GM21381 (cell line): ENCODE data around the gene NT5DC1.

Experiments used
- ATAC-seq: cut with Tn5 transposase; IDR thresholded peaks from one replicate; pipeline ENCODE4 v1.9.1; 2021; ENCODE audit warnings: mild to moderate bottlenecking, moderate library complexity; ENCODE audit not compliant: unreplicated experiment

The NT5DC1 gene

GRCh38 chr6:116100419-116101301 lies at the start of gene NT5DC1:
Gene NT5DC1, plus strand, starts transcription at chr6:116100853. Its CDS starts 78 bp downstream, at chr6:116100931.
- ATAC-seq, result peak; percentile 86

- no peak for ATAC-seq
Observed at GRCh38 chr6:116051244-116051643, 49.4 kb upstream of the NT5DC1 start.

- ATAC-seq, result no peak
Observed at GRCh38 chr6:116055513-116055912, 45.1 kb upstream of the NT5DC1 start.

GRCh38 chr6:116057766-116058165 lies 42.9 kb upstream of the NT5DC1 start:
- no peak for ATAC-seq

- ATAC-seq, result peak; percentile 68
Observed at GRCh38 chr6:116059713-116060571, 40.7 kb upstream of the NT5DC1 start.

GRCh38 chr6:116060572-116061283 lies 39.9 kb upstream of the NT5DC1 start, which contains the start of gene FRK:
Gene FRK, minus strand, starts transcription at chr6:116060891. Its CDS starts 580 bp downstream, at chr6:116060311.
- ATAC-seq, result no peak

- ATAC-seq, result no peak
Observed at GRCh38 chr6:116062496-116062895, 38.2 kb upstream of the NT5DC1 start.

GRCh38 chr6:116064666-116065065 lies 36.0 kb upstream of the NT5DC1 start:
- ATAC-seq, result no peak

GRCh38 chr6:116066789-116067188 lies 33.9 kb upstream of the NT5DC1 start:
- no peak for ATAC-seq

GRCh38 chr6:116070101-116070500 lies 30.6 kb upstream of the NT5DC1 start:
- ATAC-seq, result no peak

GRCh38 chr6:116070616-116071389 lies 29.9 kb upstream of the NT5DC1 start:
- ATAC-seq, result no peak

GRCh38 chr6:116072368-116072767 lies 28.3 kb upstream of the NT5DC1 start:
- no peak for ATAC-seq

GRCh38 chr6:116073765-116074440 lies 26.8 kb upstream of the NT5DC1 start:
- no peak for ATAC-seq

GRCh38 chr6:116074732-116075390 lies 25.8 kb upstream of the NT5DC1 start:
- no peak for ATAC-seq

- no peak for ATAC-seq
Observed at GRCh38 chr6:116078522-116078921, 22.1 kb upstream of the NT5DC1 start.

GRCh38 chr6:116078945-116079344 lies 21.7 kb upstream of the NT5DC1 start:
- ATAC-seq, result no peak

- no peak for ATAC-seq
Observed at GRCh38 chr6:116083052-116083451, 17.6 kb upstream of the NT5DC1 start.

- no peak for ATAC-seq
Observed at GRCh38 chr6:116084284-116084683, 16.4 kb upstream of the NT5DC1 start.

- peak; percentile 96 for ATAC-seq
Observed at GRCh38 chr6:116087437-116088027, 13.1 kb upstream of the NT5DC1 start.
